Ecto neural progenitor cell (in vitro differentiated cells): ENCODE results near the gene SHC3.
A peak's percentile ranks its signal among the peaks of the same experiment; 100 is the strongest.

Source experiments
- DNase-seq: peaks from one replicate; pipeline ENCODE4 v3.0.0-alpha.2; 2018; ENCODE audit warnings: low spot score

SHC3 gene

DNA sequence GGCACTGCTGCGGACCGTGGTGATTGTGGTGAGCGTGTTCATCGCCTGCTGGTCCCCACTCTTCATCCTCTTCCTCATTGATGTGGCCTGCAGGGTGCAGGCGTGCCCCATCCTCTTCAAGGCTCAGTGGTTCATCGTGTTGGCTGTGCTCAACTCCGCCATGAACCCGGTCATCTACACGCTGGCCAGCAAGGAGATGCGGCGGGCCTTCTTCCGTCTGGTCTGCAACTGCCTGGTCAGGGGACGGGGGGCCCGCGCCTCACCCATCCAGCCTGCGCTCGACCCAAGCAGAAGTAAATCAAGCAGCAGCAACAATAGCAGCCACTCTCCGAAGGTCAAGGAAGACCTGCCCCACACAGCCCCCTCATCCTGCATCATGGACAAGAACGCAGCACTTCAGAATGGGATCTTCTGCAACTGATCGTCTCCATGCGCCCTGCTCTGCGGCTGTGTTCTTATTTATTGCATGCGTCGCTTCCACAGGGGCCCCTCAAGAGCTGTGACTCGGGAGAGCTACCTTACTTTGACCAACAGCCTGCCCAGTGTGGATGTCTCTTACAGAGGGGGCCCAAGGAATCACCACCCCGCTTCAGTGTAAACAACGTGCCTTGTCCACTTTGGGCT is 176.6 kb downstream of the SHC3 start:
- DNase-seq = peak; percentile 28

DNA sequence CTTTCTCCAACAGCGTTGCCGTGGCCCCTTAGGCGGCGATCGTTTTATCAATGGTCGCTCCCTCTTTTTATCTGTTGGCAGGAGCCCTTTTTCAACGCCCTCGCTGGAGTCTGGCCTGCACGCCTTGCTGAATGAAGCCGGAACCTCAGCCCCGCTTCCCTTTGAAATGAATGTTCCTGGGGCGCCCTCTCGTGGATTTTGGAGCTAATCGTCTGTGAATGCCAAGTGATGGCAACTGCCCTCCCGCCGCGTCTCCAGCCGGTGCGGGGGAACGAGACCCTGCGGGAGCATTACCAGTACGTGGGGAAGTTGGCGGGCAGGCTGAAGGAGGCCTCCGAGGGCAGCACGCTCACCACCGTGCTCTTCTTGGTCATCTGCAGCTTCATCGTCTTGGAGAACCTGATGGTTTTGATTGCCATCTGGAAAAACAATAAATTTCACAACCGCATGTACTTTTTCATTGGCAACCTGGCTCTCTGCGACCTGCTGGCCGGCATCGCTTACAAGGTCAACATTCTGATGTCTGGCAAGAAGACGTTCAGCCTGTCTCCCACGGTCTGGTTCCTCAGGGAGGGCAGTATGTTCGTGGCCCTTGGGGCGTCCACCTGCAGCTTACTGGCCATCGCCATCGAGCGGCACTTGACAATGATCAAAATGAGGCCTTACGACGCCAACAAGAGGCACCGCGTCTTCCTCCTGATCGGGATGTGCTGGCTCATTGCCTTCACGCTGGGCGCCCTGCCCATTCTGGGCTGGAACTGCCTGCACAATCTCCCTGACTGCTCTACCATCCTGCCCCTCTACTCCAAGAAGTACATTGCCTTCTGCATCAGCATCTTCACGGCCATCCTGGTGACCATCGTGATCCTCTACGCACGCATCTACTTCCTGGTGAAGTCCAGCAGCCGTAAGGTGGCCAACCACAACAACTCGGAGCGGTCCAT is 177.4 kb downstream of the SHC3 start:
- DNase-seq = peak; percentile 91

DNA sequence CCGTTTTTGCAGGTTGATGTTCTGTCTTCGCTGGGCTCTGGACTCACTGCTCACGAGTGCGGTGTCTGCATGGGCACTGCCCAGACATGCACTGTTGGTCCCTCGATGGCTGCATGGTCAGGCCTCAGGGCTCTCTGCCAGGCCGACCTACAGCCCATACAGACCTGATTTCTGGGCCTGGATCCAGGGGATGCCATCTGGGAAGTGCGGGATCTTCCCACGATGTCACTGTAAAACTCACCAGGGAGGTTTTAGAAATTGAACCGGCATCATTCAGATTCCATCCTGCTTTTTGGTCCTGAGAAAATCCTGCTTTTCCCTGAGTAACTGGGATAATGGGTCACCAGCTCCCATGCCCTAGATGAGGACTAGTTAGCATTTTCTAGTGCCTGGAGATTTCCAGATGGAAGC is 178.2 kb downstream of the SHC3 start:
- DNase-seq = peak; percentile 43

DNA sequence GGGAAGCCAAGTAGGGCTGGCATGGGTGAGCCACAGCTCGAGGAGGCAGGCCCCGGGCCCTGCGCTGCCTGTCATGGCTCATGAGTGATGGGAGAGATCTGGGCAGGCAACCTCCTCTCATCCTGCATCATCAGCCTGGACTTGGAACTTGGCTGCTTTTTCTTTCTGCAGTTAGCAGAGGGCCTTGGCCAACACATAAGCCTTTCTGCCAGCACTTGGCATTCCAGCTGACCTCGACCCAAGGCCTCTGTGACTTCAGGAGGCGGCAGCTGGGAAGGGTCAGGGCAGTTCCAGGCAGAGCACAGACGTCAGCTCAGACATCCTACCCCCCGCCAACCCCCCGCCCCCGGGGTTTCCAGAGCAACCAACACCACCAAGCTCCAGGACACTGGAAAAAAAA is 179.7 kb downstream of the SHC3 start:
- peak; percentile 45 for DNase-seq

DNA sequence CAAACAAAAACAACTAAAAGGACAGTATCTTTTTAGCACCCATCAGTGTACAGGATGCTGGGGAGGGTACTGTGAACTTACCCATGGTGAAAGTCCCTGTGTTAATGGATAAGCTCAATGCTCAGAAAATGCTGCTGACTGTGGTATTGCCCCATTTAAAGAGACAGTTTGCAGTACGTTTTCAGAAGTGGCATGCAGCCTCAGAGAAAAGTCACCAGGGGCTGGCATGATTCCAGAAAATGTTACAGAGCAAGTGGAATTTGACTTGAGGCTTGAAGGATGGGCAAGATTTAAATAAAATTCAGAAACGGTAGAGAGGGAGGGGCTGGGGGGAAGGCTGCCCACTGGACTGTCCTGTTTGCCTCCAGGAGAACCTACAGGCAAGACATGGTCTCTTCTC is 180.1 kb downstream of the SHC3 start:
- no peak for DNase-seq

DNA sequence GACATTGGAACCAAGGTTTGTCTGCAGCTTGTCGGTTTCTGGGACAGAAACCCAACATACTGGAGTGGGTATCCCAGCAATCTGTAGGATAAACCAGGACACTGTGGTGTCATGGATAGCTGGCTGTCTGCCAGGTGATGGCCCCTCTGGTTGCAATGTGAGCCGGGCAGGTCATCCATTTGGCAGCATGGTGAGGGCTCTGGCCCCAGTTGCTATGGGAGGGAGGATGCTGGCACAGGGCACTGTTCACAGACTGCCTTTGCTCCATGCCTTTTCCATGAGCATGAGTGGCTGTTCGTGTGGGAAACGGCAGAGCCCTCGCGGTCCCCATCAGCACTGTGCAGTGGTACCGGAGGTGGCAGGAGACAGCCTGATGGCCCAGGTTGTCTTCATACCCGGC is 181.0 kb downstream of the SHC3 start:
- peak; percentile 28 for DNase-seq

DNA sequence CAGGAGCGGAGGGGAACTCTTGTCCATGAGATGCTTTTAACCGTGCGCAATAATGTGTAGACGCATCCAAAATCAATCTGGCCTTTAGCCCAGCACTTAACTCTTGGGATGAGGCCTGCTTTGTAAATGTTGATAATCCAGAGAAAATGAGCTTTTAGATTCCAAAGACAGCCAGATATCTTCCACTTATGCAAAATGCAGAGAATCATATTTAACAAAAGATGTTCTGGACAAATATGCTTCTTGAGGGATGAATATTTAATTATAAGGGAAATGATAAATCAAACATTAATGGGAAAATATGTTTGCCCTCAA is 181.7 kb downstream of the SHC3 start:
- DNase-seq = no peak

DNA sequence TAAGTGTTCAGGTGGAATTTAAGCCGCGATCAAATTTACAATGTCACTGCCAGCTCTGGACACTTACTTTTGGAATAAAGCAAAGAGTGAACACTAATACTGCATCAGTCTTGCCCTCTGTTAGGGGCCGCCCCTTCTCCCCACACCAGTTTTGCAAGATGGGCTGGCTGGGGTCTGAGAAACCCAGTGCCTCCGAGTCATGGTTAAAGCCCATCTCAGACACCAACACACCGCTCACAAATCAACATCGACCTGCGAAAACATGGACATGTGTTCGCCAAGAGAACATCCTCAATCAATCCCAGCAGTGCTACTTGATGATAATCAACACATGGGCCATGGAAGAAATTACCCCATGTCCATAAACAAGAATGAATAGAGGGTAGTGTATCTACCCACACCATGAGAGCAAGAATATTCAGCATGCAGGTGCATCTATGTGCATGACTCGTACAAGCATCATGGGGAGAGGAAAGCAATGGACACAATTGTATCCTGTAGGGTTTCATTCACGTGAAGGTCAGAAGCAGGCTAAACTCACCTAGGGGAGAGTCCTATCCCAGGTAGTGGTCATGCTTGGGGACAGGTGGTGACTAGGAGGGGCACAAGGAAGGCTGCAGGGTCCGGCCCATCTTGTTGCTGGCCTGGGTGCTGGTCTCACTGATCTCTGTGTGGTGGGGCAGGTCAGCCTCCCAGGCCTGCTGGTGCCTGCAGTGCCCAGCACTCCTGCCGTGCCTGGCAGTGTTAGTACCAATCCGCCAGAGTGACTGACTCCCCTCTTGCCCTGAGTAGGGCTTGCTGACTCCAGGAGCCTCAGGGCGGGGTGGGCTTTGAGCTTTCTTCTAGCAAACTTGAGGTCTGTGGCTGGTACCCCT is 182.3 kb downstream of the SHC3 start:
- DNase-seq = peak; percentile 25

DNA sequence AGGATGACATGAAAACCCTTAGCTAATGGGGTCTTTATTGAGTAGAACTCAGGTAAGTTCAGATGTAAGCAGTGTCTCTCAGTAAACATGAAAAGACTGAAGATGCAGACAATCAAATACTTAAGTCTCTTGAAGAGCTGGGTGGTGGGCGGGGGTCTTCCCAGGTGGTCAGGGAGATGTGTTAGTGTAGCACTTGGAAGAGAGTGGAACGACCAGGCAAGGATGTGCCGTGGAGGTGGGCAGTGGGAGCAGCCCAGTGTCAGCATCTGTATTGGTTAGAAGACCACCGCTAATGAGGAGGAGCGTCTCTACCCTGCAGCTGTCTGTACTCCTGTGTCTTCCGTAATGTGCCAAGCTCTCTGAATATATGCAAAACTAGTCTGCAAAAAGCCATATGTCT is 183.0 kb downstream of the SHC3 start:
- peak; percentile 30 for DNase-seq

DNA sequence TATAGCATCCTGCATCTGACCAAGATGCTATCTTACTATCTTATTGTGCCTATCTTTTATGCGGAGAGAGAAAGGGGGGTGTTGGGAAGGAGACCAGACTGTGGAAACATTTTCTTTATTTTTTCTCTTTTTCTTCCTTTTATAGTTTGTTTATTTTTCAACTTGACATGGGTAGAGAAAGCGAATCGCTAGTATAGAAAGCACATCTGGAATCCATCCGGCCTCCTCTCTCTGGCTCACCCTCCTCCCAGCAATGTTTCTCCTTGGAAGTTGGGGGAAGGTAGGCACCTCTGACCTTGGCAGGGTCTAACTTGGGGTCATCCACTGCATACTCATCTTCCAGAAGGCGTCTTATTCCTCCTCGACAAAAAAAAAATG is 183.4 kb downstream of the SHC3 start:
- no peak for DNase-seq

DNA sequence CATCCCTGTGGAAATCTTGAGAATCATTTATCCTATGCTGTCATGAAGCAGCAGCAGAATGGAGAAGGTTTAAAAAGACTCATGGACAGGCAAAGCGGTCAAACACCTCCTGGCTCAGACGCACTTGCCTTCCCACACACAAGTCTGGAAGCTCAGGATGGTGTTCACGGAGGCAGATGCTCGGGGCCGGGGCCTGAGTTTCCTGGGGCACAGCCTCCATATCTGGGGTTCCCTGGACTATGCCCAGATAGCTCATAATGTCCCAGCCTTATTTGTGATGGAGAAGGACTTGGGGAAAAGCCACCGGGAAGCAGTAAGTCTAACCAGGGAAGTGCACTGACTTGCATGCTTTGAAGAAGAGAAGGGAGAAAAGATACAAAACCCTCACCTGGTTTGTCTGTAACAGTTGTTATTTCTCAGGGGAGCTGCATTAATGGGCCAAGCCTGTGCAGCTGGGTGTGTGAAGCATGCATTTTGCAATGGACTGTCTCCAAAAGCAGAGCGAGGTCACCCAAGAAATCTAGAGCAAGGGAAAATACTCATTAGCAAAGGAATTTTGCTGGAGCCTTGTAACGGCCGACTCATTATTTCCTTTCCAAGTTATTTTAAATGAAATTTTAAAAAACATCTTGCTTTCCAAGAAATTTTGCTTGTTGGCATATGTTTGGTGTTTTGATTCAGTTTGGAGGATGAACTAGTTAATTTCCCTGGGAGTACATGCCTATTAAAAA is 184.0 kb downstream of the SHC3 start:
- peak; percentile 19 for DNase-seq

DNA sequence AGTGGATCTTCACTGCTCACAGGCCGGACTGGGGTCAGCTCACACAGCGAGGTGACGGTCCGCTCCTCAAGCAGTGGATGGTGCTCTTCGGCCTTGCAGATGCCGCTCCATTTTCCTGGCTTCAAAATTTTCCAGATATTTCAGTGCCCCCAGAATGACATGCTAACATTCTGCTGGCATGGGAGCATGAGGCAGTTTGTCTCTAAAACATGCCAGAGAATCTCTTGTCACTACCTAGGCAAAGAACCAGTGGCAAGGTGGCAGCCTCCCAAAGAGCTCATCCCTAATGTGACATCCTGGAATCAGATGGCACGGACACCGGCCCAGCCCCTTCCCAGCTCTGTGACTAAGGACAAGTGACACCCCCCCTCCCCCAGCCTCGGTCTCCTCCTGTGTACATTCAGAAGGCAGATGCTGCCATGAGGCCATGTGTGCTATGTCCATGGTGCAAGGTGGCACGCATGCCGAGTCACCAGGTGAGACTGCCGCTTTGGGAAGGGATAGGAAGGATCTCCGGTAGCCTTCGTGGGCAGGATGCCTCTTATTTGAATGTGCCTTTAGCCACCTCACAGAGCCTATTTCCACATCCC is 184.7 kb downstream of the SHC3 start:
- DNase-seq = peak; percentile 30

DNA sequence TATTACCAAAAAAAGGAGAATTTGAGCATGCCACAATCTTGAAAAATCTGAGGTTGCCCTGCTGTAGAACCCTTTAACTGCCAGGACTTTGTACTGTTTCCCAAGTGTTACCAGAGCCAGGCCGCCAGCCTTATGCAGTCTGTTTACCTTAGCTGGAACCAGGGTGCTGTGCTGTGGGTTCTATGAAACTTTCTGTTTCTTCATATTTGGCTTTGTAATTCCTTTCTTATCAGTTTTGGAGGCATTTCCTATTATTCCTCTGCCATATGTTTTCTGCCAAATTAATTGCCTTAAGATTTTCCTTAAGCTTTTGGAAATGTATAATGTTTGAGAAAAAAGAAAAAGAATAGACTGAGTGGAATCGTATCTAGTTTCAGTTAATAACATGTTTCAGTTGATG is 185.3 kb downstream of the SHC3 start:
- no peak for DNase-seq

DNA sequence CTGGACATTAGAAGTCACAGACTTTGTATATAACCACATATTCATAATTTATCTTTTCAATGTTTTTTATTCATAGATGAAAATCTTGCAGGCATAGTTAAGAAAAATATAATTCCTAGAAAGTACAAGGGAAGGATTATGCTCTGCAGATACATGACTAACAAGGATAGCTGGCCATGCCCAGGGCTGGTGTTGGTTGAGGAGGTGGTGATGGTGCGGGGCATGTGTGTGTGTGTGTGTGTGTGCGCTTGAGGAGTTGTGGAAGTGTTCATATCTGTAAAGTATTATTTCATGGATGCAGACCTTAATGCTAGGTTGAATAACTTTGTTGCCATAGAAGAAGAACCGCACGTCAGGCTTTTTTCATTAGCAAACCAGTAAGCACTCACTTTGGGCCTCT is 186.1 kb downstream of the SHC3 start:
- DNase-seq = peak; percentile 30

DNA sequence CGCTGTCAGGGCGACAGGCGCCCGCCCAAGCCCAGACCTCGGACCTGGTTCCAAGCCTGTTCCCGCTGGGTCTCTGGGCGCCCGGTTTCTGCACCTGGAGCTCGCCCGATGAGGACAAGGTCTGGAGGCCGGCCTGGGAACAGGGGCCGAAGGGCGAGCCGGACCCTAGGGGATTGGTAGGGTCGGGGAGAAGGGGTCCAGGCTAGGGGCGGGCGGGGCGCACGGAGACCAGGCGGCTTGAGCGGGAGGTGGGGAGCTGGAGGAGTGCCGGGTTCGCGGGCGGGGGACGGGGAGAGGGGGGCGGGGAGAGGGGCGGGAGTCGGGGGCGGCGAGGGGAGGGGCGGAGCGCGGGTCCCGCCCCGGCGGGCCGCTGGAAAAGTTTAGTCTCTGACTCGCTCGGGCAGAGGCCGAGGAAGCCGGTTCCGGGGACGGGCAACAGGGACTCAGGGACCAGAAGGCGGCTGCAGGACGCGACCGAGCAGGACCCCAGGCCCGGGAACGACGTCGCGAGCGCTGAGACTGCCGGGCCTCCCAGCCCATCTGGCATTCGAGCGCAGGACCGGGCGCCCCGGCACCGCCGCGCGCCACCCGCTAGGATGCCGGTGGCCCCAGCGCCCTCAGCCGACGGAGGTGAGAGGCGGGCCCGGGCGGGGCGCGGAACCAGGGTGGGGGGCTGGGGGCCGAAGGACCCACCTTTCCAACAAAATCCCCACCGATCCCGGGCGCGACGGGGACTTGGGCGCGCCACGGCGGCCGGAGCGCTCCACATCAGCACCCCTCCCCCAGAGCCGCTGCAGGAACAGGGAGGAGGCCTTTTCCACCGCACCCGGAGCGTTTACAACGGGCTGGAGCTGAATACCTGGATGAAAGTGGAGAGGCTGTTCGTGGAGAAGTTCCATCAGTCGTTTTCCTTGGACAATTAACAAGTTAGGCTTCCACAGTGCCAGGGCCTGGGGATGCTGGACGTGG is 187.3 kb downstream of the SHC3 start, which contains the start of gene S1PR3:
Gene S1PR3, plus strand, starts transcription at position 403 of the 969 bp plus-strand sequence. CDS start 9,733 bp downstream, outside the sequence.
- DNase-seq = peak; percentile 86

DNA sequence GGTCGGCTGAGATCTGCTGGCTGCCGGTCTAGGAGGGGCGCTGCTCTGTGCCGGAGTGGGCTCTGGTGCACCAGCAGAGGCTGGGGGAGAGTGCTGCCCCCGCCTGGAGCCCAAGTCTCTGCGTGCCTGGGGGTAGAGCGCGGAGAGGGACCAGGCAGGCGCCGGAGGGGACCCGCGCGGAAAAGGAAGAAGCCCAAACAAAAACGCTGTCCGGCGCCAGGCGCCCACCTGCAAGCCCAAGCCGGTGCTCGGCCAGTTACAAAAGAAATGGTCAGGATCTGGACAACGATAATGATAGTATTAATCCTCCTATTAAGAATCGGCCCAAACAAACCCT is 187.9 kb downstream of the SHC3 start:
- DNase-seq = peak; percentile 79

DNA sequence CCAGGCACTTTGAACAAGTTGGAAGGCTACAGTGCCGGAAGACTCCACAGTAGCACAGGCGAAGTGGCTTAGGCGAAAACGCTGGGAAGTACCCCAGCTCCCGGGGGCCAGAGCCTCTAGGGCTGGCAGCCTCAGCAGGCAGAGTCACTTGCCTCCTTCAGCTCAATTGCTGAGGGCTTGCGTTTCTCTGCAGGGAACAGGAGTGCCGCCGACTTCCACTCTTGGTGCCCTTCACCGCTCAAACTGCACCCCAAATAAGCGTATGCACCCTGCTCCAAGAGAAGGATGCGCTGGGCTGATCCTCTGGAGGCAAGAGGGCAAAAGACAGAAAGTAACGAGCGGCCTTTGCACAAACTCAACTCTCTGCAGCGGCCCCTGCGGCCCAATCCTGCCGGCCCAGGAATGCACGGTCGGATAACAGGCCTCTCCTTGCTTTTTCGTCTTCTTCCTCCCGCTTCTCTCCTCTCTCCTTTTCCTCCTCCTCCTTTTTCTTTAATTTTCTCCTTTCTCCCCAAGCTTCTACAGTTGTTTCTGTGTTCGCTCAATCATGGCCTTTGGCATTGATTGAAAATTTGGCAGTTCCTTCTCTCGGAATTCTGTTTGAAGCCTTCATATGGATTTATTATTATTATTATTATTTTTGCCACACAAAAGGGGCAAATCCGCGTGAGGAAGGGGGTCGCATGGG is 188.4 kb downstream of the SHC3 start:
- DNase-seq = peak; percentile 68

DNA sequence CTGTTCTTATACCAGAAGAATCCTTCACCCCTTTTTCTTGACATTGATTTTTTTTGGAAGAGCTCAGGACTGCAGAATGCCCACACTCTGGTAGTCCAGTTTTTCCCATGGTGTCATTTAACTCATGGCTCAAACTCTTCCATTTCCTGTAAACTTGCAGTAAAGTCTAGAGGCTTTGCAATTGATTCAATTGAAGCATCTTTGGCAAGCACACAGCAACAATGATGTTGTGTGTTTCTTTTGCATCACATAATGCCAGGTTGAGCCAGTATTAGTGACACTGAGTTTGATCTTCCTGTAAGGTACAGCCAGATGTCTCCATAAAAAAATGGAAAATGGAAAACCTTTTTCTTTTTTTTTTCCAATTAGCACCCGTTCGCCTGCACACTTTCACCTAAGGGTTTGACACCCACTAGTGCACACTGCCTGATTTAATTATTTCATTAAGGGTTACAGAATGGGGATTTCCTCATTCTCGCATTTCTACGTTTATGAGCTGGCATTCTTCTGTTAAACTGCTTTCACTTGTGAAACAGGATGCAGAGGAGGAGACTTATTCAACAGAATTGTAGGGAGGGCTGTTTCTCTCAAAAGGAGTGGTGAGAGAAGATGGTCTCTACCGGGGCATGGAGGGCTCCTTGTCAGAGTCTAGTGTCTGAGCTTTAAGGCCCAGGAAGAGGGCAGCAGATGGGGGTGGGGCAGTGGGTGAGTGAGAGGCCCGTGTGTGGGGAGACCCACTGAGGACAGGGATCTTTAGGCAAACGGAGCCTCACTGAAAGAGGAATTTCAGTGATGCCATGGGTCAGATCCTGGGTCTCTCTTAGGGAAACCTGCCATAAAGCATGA is 189.6 kb downstream of the SHC3 start:
- peak; percentile 42 for DNase-seq

DNA sequence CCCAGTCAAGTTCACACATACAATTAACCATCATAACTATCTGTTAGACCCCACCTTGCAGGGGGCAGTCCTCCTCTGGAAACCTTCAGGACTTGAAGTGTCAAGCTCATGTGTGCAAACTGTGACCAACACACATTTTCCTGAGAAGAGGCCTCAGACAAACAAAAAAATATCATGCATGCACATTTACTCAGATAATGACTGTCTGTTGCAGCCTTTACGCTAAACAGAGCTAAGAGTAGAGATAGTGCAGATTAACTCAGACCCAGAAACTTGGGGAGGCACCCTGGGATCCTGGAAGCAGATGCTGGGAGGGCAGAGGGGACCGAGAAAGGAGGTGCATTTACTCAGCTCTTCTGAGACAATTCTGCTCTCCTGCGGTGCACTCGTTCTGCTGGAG is 191.0 kb downstream of the SHC3 start:
- no peak for DNase-seq
